ENCODE results near the gene BLTP2. TPM values are rescaled to one million over a fixed set of nuclear protein-coding genes. Genes with fewer than 3 reads are reported as not detected.

Gene BLTP2
- total RNA-seq, 1 experiment from 2014 or later, result 140 TPM

DNA sequence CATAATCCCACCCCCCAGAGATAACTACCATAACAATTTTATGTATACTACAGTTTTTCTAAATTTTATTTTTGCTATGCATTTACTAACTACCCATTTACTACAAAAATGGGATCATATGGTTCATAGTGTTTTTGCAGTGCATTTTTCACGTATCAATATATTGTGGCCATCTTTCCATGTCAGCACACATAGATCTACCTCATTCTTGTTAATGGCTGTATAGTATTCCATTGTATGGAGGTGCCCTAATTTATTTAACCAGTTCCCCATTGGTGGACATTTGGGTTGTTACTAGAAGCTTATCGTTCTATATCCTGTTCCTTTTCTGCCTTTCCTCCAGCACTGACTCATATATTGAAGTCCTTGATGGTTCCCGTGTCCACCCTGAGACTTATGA, 44.1 kb upstream of the BLTP2 start:
- no peaks in the 10 kb centered on the region for H3K9me3 ChIP-seq (ENCODE audit: control insufficient read depth in 1 of 2, insufficient read depth in 1 of 2, low read depth in 1 of 2, low read length in 2 of 2)
- ChIA-PET RAD21 (ENCODE audit: low non-redundant PET in 1 of 2, low total read pairs in 2 of 2, uncharacterized antibody in 2 of 2, unreplicated experiment in 2 of 2) (no interaction called here), POLR2A (no interaction called here), CTCF (no interaction called here)
- no peaks in the 10 kb centered on the region for H3K79me2 ChIP-seq (ENCODE audit: insufficient read depth, low read length)
- no peak overlapping the region for H3K4me2 ChIP-seq (ENCODE audit: low read length)
- no peak for DNase-seq (ENCODE audit: low read depth, low spot score)
- intact Hi-C loops (cut with micrococcal nuclease), result no loop called here
- no peaks in the 10 kb centered on the region for H3K9me2 ChIP-seq (ENCODE audit: insufficient read depth)
- no peaks in the 10 kb centered on the region for H4K20me1 ChIP-seq (ENCODE audit: insufficient read depth)
- no peak overlapping the region for H2AFZ ChIP-seq (ENCODE audit: low read depth, low read length, poor library complexity, severe bottlenecking)
- H3K4me1 ChIP-seq (ENCODE audit: control insufficient read depth in 1 of 2, insufficient read depth in 2 of 2, low read length in 2 of 2), result no peaks in the 10 kb centered on the region
- H3K9ac ChIP-seq (ENCODE audit: low read length), result no peak overlapping the region
- BruUV-seq (replicated peaks), result no TSS peak
- H3K4me3 ChIP-seq (replicated peaks in 1 of 2; ENCODE audit: low read depth in 1 of 2, low read length in 2 of 2), result no peak overlapping the region
- H3K36me3 ChIP-seq (ENCODE audit: control insufficient read depth in 1 of 2, insufficient read depth in 2 of 2, low read length in 2 of 2), result peaks cover 72 to 73% of the 10 kb centered on the region in 2 experiments
- no peak for ATAC-seq
- no peaks in the 10 kb centered on the region for H3K27me3 ChIP-seq (ENCODE audit: insufficient read depth, low read length)
- no peak overlapping the region for H3K27ac ChIP-seq (ENCODE audit: low read depth, low read length)
- TF ChIP-seq POLR2A (IDR thresholded peaks at IDR 0.05; ENCODE audit: borderline replicate concordance, extremely low read depth, insufficient read depth, insufficient read length), result no peak
- no peak for TF ChIP-seq CEBPB (IDR thresholded peaks at IDR 0.05; ENCODE audit: low read depth)
- no peak for TF ChIP-seq EZH2 (IDR thresholded peaks at IDR 0.05)
- TF ChIP-seq TCF7L2 (IDR thresholded peaks at IDR 0.05; ENCODE audit: borderline replicate concordance, extremely low read depth, insufficient read depth, insufficient read length), result no peak
- TF ChIP-seq JUND (IDR thresholded peaks at IDR 0.05), result no peak
- TF ChIP-seq ZNF274 (IDR thresholded peaks at IDR 0.05; ENCODE audit: low read depth, low read length), result no peak

DNA sequence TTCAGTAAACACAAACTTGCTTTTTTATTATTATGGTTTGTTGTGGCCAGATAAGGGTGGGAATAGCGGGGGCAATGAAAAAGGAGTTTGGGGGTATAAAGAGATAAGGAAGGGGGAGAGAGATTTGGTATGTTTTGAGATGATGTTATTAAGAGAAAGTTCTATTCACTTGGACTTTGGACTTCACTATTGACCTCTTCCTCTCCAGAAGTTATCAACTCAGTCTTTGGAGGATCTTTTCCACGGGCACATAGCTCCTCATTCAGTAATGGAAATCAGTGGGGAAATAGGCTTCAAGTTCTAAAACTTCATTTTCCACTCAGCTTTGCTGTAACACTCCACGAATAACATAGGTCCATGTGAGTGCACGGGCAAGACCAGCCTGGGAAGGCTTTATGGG, 43.5 kb upstream of the BLTP2 start:
- DNase-seq (ENCODE audit: low read depth, low spot score), result no peak
- RAD21 ChIA-PET (ENCODE audit: low non-redundant PET in 1 of 2, low total read pairs in 2 of 2, uncharacterized antibody in 2 of 2, unreplicated experiment in 2 of 2), result no interaction called here
- no TSS peak for BruUV-seq (replicated peaks)
- Histone ChIP-seq H3K79me2 (ENCODE audit: insufficient read depth, low read length) (no peaks in the 10 kb centered on the region), H2AFZ (ENCODE audit: low read depth, low read length, poor library complexity, severe bottlenecking) (no peak overlapping the region), H3K27ac (ENCODE audit: low read depth, low read length) (no peak overlapping the region), H3K27me3 (ENCODE audit: insufficient read depth, low read length) (no peaks in the 10 kb centered on the region), H3K4me3 (replicated peaks in 1 of 2; ENCODE audit: low read depth in 1 of 2, low read length in 2 of 2) (no peak overlapping the region), H3K9me2 (ENCODE audit: insufficient read depth) (no peaks in the 10 kb centered on the region), H3K9ac (ENCODE audit: low read length) (no peak overlapping the region), H3K4me1 (ENCODE audit: control insufficient read depth in 1 of 2, insufficient read depth in 2 of 2, low read length in 2 of 2) (no peaks in the 10 kb centered on the region), H3K4me2 (ENCODE audit: low read length) (no peak overlapping the region), H3K9me3 (ENCODE audit: control insufficient read depth in 1 of 2, insufficient read depth in 1 of 2, low read depth in 1 of 2, low read length in 2 of 2) (no peaks in the 10 kb centered on the region), H4K20me1 (ENCODE audit: insufficient read depth) (no peaks in the 10 kb centered on the region), H3K36me3 (ENCODE audit: control insufficient read depth in 1 of 2, insufficient read depth in 2 of 2, low read length in 2 of 2) (peaks cover 70 to 71% of the 10 kb centered on the region in 2 experiments)
- POLR2A ChIA-PET, result no interaction called here
- intact Hi-C loops (cut with micrococcal nuclease), result no loop called here
- CTCF ChIA-PET, result interaction anchor here (0.7 kb wide), 1 partner anchor 429 kb away, joined by 4 read pairs; no protein-coding TSS in a partner anchor
- no peak for ATAC-seq
- no peak for TF ChIP-seq TCF7L2 (IDR thresholded peaks at IDR 0.05; ENCODE audit: borderline replicate concordance, extremely low read depth, insufficient read depth, insufficient read length)
- no peak for TF ChIP-seq ZFX (IDR thresholded peaks at IDR 0.05)
- TF ChIP-seq, protein P1, sequence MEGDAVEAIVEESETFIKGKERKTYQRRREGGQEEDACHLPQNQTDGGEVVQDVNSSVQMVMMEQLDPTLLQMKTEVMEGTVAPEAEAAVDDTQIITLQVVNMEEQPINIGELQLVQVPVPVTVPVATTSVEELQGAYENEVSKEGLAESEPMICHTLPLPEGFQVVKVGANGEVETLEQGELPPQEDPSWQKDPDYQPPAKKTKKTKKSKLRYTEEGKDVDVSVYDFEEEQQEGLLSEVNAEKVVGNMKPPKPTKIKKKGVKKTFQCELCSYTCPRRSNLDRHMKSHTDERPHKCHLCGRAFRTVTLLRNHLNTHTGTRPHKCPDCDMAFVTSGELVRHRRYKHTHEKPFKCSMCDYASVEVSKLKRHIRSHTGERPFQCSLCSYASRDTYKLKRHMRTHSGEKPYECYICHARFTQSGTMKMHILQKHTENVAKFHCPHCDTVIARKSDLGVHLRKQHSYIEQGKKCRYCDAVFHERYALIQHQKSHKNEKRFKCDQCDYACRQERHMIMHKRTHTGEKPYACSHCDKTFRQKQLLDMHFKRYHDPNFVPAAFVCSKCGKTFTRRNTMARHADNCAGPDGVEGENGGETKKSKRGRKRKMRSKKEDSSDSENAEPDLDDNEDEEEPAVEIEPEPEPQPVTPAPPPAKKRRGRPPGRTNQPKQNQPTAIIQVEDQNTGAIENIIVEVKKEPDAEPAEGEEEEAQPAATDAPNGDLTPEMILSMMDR (IDR thresholded peaks at IDR 0.05 in 2 of 3, conservative IDR thresholded peaks at IDR 0.05 in 1 of 3; ENCODE audit: borderline replicate concordance in 1 of 3, insufficient read depth in 1 of 3, low read depth in 2 of 3, low read length in 2 of 3), result no peak
- no peak for TF ChIP-seq EZH2phosphoT487 (IDR thresholded peaks at IDR 0.05; ENCODE audit: borderline replicate concordance)

All from HCT116 (cell line).